ENCODE measurements around the gene TEKT1.

GRCh38 chr17:6796017-6796886 is 35.3 kb downstream of the TEKT1 start:
- no peak for TF ChIP-seq EZH2phosphoT487 (IDR thresholded peaks at IDR 0.05; ENCODE audit: low read depth, severe bottlenecking, unreplicated experiment)
- no peak for TF ChIP-seq CTCF (IDR thresholded peaks at IDR 0.05; ENCODE audit: poor library complexity)
- TF ChIP-seq EZH2 (IDR thresholded peaks at IDR 0.05; ENCODE audit: borderline replicate concordance) = no peak

Measured in hepatocyte (in vitro differentiated cells).